Fibroblast of skin of right biceps (primary cell): ENCODE data around the gene SESN3.
"Not testable (repeated sequence)": the region's sequence is repeated elsewhere in the genome, so short reads cannot be mapped to it uniquely, and the experiment has no call there.

Experiments
- DNase-seq: peaks from one replicate; pipeline ENCODE4 v3.0.0-alpha.2; 2013

SESN3 gene

DNA sequence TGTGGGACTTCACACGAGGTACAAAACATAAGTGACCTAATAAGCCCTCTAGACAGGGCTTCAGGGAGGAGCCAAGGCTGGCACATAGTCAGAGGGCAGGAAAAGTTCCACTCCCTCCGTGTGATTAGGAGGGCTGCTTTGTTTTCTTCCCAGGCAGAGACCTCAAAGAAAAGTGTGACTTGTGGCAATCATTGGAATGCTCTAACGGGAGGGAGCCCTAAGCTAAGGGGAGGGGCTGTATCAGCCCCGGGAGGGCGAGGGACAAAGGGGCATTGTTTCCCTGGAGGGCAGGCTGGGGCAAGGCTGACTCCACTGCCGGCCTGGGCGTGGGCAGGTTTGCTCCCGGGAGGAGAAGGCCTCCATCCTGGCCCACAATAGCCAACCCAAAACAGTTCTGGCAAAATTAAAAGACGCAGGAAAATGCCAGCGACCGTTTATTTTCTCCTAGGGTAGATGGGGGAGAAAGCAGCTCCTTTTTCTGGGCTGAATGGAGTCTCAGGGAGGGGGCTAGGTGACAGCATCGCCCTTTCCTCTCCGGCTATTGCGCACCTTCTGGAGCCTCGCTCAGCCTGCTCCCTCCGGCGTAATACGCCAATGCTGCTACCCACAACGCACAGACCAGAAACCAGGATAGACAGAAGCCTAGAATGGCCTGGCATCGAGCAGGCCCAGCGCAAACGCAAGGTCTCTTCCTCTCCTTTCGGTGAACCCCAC, 81.2 kb downstream of the SESN3 start:
- no peak for DNase-seq

DNA sequence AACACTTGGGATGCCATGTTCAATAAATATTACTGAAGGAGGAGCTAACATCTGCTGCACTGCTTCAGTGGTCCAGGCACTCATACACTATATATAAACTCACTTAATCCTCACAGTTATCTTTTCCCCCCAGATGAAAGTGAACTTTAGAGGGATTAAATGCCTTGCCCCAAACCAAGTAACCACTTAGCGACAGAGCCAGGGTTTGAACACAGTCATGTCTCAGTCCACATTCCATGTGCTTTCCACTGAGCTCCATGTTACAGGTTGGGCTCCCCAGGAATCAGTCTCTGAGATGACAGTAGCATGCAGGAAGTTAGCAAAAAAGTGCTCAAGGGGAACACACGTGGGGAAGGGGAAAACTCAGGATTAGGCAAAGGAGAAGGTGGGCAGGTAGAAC, 82.1 kb downstream of the SESN3 start:
- no peak for DNase-seq

DNA sequence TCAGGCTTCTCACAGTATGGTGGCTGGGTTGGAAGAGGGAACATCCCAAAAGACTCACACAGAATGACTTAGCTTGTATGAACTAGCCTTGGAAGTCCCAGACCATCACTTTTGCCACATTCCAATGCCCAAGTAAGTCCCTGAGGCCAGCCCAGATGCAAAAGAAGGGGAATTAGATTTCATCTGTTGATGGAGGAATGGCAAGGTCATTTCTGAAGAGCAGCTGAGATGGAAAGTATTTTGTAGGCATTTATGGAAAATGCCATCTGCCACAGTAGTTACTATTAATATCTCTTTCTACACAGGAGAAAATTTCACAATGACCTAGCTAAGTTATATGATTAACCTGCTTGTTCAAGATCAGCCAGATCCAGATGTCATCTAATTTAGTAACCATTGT, 82.6 kb downstream of the SESN3 start:
- no peak for DNase-seq

DNA sequence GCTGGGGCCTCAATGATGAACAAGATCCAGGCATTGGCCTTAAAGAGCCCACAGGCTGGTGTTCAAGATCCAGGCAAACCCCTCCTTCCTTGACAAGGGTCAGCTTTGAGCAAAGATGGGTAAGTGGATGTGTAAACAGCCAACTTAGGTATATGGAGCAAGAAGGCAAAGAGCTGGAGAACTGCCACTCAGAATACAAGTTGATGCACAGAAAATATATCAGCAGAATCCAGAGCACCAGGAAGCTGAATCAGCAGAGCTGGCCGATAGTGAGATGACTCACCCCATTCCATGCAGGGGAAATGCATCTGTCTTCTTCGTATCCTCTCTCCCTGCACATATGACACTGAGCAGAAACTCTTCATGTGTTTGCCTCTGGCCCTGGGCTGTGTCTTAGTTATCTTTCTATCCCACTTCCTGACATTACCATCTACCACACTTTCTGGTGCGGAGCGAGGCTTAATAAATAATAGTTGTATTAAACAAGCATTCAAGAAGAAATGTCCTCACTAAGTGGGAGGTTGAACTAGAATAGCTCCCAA, 83.6 kb downstream of the SESN3 start:
- DNase-seq: peak; percentile 94

DNA sequence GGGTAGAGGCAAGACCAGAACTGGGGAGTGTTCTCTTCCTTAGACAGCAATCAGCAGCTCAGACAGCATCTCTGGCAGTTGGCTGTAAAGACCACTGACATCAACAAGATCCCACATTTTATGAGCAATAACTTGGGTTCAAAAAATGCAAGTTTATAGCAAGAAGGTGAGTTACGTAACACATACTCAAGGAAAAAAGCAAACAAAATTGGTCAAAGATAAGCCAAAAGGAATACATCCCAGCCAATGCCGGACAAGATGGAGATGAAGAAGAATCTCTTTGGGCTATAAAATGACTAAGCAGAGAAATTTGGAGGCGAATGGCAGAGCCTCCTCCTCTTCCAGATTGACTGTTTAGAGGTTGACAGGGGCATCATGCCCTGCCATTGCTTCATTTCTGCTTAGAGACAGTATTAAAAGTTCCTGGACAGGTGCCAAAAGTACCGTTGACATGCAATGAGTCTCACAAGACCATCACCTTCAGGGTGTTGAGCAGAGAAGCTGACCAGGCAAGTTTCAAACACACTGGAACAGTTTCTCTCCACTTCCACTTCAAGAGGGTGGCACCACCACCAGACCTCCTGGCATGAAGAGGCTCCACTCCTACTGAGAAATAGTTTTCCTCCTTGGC, 85.5 kb downstream of the SESN3 start:
- no peak for DNase-seq

DNA sequence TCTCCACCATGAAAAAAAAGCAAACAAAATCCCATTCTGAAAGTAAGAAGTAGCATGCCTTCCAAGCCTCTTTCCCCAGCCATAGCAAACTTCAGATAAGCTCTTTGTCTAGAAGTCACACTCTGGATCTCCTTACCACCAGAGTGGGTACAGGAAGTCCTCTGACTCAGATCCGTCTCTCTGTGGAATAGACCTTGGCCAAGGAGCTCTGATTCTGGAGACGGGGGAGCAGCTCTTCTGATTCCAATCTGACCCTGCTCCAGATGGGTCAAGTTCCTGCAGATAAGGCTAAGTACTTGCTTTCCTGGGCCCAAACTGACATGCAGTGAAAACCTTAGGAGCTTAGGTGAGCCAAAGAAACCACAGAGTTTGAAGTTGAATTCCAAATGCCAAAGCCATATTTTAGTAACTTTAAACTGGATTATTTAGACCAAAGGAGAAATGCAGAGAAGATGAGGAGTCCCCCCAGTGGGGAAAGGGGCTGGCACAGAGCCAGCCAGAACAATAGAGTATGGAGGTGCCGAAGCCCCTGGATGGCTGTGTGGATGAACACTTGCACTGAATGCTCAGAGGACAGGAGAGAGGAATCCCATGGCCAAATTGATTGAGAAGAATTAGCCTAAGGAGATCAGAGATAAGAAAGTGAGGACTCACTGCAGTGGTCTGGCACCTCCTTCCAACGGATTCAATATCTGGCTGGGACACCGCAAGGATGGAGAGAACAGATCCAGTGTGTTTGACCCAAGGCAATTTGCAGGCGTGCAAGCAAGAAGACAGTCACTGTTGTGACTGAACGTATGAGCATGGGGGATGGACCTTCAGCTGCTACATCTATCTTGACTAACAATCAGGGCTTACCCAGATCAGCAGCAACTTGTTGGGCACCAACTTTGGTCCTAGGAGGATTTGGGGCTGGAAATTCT, 86.4 kb downstream of the SESN3 start:
- DNase-seq: no peak

DNA sequence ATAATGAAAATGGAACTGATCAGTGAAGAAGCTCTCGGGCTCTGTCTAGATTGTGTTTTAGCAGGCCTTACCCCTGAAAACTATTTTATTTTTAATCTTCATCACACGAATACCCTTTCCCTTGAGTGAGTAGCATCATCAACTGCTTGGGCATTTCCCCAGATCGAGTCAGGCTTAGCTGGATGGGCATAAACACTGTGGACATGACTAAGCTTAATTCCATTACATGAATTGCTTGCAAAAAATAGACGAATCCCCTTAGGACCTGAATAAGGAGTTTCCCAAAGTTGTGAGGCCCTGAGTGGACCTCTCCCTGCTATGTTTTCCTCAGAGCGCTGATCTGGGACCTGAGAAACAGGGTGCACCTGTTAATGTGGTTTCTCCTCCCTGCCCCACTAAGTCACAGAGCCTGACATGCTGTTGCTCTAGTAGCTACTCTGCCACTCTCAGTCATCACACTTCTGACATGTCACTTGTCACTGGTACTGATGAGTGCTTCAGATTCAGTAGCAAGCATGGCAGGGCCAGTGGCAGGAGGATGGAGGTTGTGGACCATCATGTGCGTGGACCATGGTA, 87.8 kb downstream of the SESN3 start:
- peak; percentile 64 for DNase-seq

DNA sequence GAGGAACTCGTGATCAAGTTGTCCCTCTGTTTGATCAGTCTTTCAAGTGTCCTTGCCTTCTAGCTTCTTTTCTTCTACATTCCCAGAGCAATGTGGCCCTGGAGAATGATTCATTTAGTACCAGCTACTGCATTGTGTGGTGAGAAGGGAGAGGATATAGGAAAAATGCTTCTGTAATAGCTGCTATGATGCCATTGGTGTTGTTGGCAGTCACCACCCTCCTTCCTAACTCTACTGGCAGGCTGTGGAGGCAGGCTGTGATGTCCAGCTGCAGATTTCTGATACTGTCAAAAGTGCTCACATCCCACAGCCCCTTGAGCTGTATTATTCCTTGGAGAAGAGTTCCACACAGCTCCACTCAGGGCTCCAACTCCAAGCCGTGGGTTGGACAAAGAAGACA, 88.6 kb downstream of the SESN3 start:
- DNase-seq: no peak

DNA sequence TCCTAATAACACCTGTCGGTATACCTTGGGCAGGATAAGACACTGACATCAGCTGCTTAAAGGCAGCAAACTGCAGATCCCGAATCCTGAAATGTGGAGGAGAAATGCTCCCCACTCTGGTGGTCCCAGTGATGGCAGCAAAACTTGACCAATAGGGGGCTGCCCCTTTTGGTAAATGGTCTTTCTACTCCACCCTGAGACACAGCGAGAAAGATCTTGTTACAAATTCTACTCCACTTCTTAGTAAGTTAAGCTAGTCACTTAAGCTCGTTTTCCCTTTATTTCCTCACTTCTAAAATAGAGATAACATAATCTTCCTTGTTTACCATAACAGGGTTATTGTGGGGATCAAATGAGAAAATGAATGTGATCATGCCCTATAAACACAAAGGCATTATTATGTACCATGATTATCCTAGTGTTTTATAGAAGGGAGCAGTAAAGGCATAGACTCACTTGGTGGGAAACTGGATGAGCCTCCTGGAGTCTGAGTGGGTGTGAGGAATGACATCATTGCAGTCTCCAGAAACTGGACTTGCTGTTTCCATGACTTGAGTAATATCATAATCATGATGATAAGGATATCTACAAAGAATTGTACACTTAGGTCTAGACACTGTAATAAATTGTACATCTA, 90.5 kb downstream of the SESN3 start:
- DNase-seq: no peak

DNA sequence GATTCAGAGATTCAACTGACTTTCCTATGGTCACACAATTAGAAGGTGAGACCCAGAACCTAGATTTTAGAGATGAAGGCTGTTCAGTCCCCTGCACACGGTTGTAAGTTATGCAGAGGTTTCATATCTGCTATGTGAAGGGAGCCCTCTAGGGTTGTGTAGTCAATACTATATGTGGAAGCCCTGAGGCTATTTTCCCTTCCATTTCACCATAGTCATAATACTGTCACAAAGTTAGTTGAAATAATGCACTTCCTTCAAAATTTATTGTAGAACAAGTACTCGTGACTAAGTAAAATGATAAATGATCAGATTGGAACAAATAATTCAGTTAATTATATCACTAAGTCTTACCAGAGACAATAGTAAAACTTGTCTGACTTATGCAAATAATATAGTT, 92.6 kb downstream of the SESN3 start:
- DNase-seq: no peak

DNA sequence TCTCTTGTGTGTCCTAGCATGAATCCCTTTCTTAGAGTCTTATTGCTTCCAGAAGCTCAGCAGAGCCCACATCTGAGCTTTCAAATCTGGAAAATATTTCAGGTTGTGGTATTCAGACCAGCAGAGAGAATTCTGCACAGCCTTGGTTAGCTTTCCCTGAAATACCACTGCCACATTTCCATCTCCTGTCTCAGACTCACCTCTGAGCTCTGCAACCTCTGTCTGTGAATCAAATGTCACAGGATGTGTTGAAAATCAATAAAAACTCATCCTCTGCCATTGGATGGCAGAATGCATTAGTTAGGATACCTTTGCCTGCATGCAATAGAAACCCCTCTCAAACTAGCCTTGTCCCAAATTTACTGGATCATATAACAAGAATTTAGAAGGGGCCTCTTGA, 93.7 kb downstream of the SESN3 start:
- no peak for DNase-seq

DNA sequence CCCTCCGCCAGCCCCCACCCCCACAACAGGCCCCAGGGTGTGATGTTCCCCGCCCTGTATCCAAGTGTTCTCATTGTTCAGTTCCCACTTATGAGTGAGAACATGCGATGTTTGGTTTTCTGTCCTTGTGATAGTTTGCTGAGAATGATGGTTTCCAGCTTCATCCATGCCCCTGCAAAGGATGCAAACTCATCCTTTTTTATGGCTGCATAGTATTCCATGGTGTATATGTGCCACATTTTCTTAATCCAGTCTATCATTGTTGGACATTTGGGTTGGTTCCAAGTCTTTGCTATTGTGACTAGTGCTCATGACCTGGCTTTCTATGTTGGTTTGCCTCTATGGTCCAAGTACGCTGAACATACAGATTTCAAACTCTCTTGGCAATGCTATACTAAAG, 94.3 kb downstream of the SESN3 start:
- DNase-seq: not testable (repeated sequence)

DNA sequence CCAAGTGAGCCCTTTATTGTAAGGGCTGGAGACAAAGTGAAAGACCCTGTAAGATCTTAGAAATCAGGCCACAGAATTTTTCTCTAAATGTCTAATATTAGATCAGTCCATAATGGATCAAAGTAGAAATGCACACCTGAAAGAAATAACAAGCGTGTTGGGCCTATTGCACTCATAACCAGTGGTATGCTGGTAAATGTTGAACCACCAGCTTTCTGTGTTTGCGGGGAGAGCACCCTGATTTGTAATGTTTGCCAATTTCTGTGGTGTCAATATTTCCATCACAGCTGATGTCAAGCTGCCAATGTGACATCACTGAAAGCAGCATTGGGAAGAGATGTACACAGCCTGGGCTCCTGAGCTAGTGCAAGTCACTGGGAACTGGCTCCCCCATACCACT, 95.1 kb downstream of the SESN3 start:
- DNase-seq: no peak

DNA sequence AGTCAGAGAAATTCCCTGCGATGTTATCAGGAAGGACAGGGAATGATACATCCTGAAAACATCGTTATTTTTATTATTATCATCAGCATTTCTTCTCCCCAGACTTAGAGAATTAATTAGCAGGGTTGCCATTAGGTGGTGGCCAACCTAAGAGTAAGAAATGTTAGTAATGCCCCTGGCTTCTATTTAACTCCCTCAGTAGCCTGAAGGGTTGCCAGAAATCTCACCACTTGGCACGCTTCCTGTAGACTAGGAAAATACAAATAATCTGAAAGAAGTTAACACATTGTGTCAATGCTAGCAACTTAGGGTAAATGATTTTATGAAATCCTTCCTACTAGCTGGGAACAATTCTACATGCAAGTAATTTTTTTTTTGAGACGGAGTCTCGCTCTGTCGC, 95.8 kb downstream of the SESN3 start:
- peak; percentile 38 for DNase-seq

DNA sequence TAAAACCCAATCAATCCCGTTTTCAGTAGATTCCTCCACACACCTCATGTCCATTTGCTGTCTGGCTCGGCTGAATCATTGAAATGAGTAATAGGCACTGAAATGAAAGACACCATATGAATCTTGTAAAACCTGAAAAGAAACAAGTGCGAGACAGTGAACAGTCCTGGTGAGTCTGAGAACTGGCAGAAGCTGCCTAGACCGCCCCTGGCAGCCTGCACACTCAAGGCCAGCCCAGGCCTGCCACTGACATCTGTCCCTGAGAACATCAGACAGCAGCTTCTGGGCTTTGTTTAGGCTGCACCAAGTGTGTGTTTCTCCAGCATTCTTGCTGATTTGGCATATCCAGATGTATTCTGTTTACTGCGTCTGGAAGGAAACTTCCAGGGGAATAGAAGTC, 96.5 kb downstream of the SESN3 start:
- peak; percentile 75 for DNase-seq

DNA sequence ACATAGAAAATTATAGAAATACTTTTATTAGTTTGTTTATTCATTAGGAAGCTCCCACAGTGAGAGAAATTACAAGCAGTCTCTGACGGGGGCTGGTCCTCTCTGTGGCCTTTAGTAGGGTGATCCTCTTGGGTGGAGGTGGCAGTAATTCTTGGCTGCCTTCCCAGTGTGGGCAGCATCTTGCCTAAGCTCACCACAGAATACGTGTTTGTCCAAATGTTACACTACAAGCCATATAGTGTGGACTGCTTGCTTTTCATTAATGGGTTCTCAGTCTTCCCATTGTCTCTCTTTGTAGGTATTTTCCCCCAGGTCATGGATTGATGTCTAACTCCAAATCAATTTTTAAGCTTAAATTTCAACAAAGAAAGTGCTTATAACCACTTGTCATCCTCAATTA, 98.0 kb downstream of the SESN3 start:
- no peak for DNase-seq

DNA sequence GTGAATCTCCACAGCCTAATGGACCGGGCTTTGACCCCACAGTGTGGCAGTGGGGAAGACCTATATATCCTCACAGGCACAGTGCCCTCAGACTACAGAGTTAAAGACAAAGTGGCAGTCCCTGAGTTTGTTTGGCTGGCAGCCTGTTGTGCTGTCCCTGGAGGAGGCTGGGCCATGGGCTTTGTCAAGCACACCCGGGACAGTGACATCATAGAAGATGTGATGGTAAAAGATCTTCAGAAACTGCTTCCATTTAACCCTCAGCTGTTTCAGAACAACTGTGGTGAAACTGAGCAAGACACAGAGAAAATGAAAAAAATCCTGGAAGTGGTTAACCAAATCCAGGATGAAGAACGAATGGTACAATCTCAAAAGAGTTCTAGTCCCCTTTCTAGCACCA, 102.4 kb downstream of the SESN3 start:
- no peak for DNase-seq

DNA sequence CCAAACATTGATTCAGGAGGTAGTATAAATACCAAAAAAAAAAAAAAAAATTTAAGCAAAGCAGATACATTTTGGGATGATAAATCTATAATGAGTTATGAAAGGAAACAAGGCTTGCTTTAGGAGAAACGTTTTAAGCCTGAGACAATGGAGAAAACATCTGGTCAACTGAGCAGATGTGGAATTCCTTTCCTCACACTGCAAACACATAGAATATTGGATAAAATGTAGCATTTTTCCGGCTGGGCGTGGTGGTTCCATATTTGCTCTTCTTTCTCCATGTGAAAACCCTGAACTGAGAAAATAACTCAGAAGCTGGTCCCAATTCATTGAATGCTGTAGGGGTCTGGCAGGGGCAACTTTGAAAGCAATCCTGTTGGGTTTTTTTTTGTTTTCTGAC, 107.4 kb downstream of the SESN3 start:
- no peak for DNase-seq

DNA sequence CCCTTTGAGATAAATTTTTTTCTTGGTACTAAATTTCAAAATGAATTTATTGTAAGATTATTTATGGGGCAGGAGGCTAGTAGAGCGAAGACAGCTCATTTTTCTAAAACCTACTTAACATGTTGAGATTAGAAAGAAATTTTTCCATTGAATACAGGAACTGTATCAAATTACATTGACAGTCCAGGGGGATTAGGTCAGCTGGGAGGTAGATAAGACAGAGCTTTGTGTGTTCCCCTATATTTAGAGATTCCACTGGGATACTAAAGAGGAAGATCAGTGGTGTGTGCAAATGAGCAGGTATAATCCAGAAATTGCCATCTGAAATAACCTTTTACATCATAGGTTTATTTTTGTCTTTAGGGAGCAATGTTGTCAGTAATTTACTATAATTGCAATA, 109.3 kb downstream of the SESN3 start:
- DNase-seq: no peak

DNA sequence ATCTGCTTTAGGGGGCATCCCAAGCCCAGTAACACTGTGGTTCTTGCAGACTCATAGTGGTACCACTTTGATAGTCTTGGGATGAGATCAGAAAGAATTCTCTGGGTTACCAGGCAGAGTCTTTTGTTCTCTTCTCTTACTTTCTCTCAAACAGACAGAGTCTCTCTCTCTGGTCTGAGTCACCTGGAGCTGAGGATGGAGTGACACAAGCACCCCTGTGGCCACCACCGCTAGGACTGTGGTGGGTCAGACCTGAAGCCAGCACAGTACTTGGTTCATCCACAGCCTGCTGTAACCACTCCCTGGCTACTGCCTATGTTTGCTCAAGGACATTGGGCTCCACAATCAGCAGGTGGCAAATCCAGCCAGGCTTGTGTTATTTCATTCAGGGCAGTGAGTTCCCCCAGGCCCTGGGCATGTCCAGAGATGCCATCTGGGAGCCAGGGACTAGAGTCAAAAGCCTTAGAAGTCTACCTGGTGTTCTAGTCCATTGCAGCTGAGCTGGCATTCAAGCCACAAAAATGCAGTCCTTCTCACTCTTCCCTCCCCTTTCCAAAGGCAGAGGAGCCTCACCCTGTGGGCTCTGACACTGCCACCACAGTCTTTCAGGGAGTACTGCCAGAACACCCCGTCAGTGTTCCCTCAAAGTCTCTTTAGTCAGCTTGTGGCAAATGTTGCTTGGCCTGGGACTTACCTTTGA, 111.5 kb downstream of the SESN3 start:
- DNase-seq: no peak

DNA sequence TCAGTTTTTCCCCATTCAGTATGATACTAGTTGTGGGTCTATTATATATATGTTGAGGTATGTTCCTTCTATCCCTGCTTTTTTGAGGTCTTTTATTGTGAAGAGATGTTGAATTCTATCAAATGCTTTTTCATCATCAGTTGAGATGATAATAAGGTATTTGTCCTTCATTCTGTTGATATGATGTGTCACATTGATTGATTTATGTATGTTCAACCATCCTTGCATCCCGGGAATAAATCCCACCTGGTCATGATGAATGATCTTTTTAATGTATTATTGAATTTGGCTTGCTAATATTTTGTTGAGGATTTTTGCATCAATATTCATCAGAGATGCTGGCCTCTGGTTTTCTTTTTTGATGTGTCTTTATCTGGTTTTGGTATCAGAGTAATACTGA, 115.4 kb downstream of the SESN3 start:
- no peak for DNase-seq
